Brain microvascular endothelial cell (primary cell): ENCODE data around the gene EXOC6.

Experiments
- DNase-seq: peaks from one replicate; pipeline ENCODE4 v3.0.0-alpha.2; 2020
- H3K27ac ChIP-seq: fragments of 250-450 bp; sonication (Bioruptor Pico); 2 replicates; pipeline ENCODE4 v1.5.1; 2020; ENCODE audit warnings: mild to moderate bottlenecking, moderate library complexity
- H3K27me3 ChIP-seq: fragments of 250-450 bp; sonication (Bioruptor Pico); replicated peaks from 2 replicates; pipeline ENCODE4 v1.5.1; 2020; ENCODE audit warnings: mild to moderate bottlenecking
- H3K36me3 ChIP-seq: fragments of 250-450 bp; sonication (Bioruptor Pico); replicated peaks from 2 replicates; pipeline ENCODE4 v1.5.1; 2020; ENCODE audit warnings: mild to moderate bottlenecking
- H3K4me3 ChIP-seq: 2 replicates; pipeline ENCODE4 v1.5.1; 2011; ENCODE audit warnings: low read depth, mild to moderate bottlenecking, control low read depth, low read length, moderate library complexity
- CTCF ChIP-seq: IDR thresholded peaks from 2 replicates; pipeline ENCODE4 v1.5.1; 2011; ENCODE audit warnings: low read depth, mild to moderate bottlenecking, moderate library complexity, low read length, control low read depth, inconsistent platforms; ENCODE audit errors: missing control alignments
- in situ Hi-C: cut with HindIII; loops from 2 replicates; pipeline ENCODE4 v1.10.0; 2017; ENCODE audit warnings: low sequenced_read_pairs, low pct_ligation_motif_present

The EXOC6 gene

GRCh38 chr10:93015722-93016121, 167.4 kb downstream of the EXOC6 start:
- in situ Hi-C loops = no loop called here
- H3K4me3 ChIP-seq = no peak overlapping the region
- H3K27ac ChIP-seq = no peak overlapping the region
- H3K27me3 ChIP-seq = no peaks in the 10 kb centered on the region
- no peaks in the 10 kb centered on the region for H3K36me3 ChIP-seq
- DNase-seq = no peak
- no peak for TF ChIP-seq CTCF

- H3K36me3 ChIP-seq = no peaks in the 10 kb centered on the region
- no peak for DNase-seq
- H3K27me3 ChIP-seq = no peaks in the 10 kb centered on the region
- in situ Hi-C loops = no loop called here
- no peak overlapping the region for H3K4me3 ChIP-seq
- TF ChIP-seq CTCF = no peak
- no peak overlapping the region for H3K27ac ChIP-seq
Observed at GRCh38 chr10:93023013-93023650, 174.8 kb downstream of the EXOC6 start.

- no peak for TF ChIP-seq CTCF
- in situ Hi-C loops = no loop called here
- no peak overlapping the region for H3K27ac ChIP-seq
- H3K36me3 ChIP-seq = no peaks in the 10 kb centered on the region
- no peak for DNase-seq
- no peak overlapping the region for H3K4me3 ChIP-seq
- no peaks in the 10 kb centered on the region for H3K27me3 ChIP-seq
Observed at GRCh38 chr10:93026072-93026471, 177.8 kb downstream of the EXOC6 start.

DNA sequence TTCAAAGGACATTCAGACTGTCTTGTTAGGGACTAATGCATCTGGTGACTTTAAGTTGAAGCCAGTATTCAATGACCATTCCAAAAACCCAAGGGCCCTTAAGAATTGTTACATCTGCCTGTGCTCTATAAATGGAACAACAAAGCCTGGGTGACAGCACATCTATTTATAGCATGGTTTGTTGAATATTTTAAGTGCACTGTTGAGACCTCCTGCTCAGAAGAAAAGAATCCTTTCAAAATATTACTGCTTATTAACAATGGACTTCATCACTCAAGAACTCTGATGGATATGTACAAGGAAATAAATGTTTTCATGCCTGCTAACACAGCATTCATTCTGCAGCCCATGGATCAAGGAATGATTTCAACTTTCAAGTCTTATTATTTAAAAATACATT, 179.2 kb downstream of the EXOC6 start:
- Histone ChIP-seq H3K4me3 (no peak overlapping the region), H3K27me3 (no peaks in the 10 kb centered on the region), H3K27ac (no peak overlapping the region), H3K36me3 (no peaks in the 10 kb centered on the region)
- no peak for DNase-seq
- in situ Hi-C loops = no loop called here
- no peak for TF ChIP-seq CTCF

DNA sequence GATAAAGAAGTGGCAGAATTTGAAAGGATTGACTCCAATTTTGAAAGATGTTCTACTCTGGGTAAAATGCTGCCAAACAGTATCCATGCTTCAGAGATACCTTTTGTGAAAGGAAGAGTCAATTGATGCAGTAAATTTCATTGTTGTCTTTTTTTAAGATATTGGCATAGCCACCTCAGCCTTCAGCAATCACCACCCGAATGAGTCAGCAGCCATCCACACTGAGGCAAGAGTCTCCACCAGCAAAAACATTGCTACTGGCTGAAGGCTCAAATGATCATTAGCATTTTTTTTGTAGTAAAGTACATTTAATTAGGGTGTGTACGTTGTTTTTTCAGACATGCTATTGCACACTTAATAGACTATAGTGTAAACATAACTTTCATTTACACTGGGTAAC, 180.6 kb downstream of the EXOC6 start:
- Histone ChIP-seq H3K27me3 (no peaks in the 10 kb centered on the region), H3K4me3 (no peak overlapping the region), H3K27ac (no peak overlapping the region), H3K36me3 (no peaks in the 10 kb centered on the region)
- in situ Hi-C loops = no loop called here
- DNase-seq = peak; percentile 59
- TF ChIP-seq CTCF = no peak

DNA sequence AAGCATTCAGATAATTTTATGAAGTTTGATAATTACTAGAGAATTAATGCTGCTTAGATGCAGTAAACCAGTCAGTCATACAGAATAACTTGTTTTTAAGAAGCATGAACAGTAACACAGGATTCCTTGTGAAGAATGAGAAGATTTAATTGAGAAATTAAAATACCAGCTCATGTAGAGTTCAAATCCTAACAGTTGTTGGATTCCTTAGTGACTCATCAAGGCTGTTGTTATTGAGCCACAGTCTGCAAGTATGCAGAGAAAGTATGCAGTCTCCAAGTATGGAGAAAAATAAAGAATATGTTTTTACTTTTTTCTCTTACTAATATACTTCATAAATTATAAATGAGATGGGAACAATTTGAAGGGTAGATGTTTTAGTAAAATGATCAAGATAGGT, 182.1 kb downstream of the EXOC6 start:
- H3K36me3 ChIP-seq = no peaks in the 10 kb centered on the region
- no peak overlapping the region for H3K4me3 ChIP-seq
- no peaks in the 10 kb centered on the region for H3K27me3 ChIP-seq
- in situ Hi-C loops = no loop called here
- DNase-seq = peak; percentile 55
- no peak for TF ChIP-seq CTCF
- H3K27ac ChIP-seq = peak overlapping the region; percentile 36
